ENCODE measurements around the gene AGTRAP. TPM values are rescaled to one million over a fixed set of nuclear protein-coding genes. Genes with fewer than 3 reads are reported as not detected.

AGTRAP gene
- total RNA-seq, 2 experiments from 2014 or later = 52.7 to 57.3 TPM

GRCh38 chr1:11794446-11795237 lies 58.7 kb downstream of the AGTRAP start:
- Mint-ChIP-seq H3K4me1 (peaks cover 2% of the 10 kb centered on the region), H3K9me3 (no peaks in the 10 kb centered on the region), H3K36me3 (ENCODE audit: low read depth) (peaks cover 32% of the 10 kb centered on the region), H3K4me3 (no peak overlapping the region), H3K27ac (no peak overlapping the region), H3K27me3 (no peaks in the 10 kb centered on the region)
- no peak for DNase-seq
- POLR2A ChIA-PET = interaction anchor here (0.7 to 1.4 kb wide), 3 partner anchors 113 to 115 kb away, joined by 3 to 6 read pairs (median 4); no protein-coding TSS in a partner anchor
- CTCF ChIA-PET = interaction anchor here (0.7 to 0.8 kb wide), 2 partner anchors 8 to 14 kb away, joined by 3 read pairs; no protein-coding TSS in a partner anchor

DNA sequence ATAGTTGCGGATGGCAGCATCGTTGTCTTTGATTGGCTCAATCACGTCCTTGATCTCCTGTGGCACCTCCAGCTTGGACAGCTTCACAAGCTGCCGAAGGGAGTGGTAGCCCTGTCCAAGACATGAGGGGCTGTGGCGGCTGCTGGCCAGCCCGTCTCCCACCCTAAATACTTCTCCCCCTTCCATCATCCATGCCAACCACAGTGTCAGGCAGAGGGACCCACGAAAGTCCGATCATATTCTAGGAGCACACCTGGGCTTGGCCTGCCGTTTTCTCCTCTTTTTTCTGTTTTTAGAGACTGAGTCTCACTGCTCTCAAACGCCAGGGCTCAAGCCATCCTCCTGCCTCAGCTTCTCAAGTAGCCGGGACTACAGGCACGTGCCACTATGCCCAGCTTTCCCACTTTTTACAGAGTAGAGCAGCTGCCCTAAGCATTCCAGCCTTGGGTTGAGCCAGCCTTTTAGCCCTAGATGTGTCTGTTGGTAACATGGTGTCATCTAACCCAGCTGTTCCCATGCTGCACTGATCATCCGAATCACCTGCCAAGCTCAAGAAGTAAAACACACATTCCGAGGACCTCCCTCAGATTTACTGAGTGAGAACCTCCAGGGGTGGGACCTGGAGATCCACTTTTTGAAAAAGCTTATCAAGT lies 59.4 kb downstream of the AGTRAP start:
- ChIA-PET POLR2A (interaction anchor here (0.7 to 1.4 kb wide), 2 partner anchors 112 to 114 kb away, joined by 3 to 6 read pairs; no protein-coding TSS in a partner anchor), CTCF (interaction anchor here (0.7 kb wide), 1 partner anchor 13 kb away, joined by 3 read pairs; no protein-coding TSS in a partner anchor)
- Mint-ChIP-seq H3K9me3 (no peaks in the 10 kb centered on the region), H3K4me3 (no peak overlapping the region), H3K27ac (no peak overlapping the region), H3K27me3 (no peaks in the 10 kb centered on the region), H3K36me3 (ENCODE audit: low read depth) (peaks cover 36% of the 10 kb centered on the region), H3K4me1 (peaks cover 2% of the 10 kb centered on the region)
- DNase-seq = no peak

- no peak overlapping the region for H3K4me3 Mint-ChIP-seq
- no peak overlapping the region for H3K27ac Mint-ChIP-seq
- no peaks in the 10 kb centered on the region for H3K27me3 Mint-ChIP-seq
- ChIA-PET POLR2A (interaction anchor here (1.4 kb wide), 1 partner anchor 113 kb away, joined by 6 read pairs; no protein-coding TSS in a partner anchor), CTCF (interaction anchor here (1.9 kb wide), 1 partner anchor 11 kb away, joined by 5 read pairs; no protein-coding TSS in a partner anchor)
- peaks cover 38% of the 10 kb centered on the region for H3K36me3 Mint-ChIP-seq (ENCODE audit: low read depth)
- peaks cover 2% of the 10 kb centered on the region for H3K4me1 Mint-ChIP-seq
- no peaks in the 10 kb centered on the region for H3K9me3 Mint-ChIP-seq
- no peak for DNase-seq
Measured at GRCh38 chr1:11796036-11796828, 60.3 kb downstream of the AGTRAP start.

DNA sequence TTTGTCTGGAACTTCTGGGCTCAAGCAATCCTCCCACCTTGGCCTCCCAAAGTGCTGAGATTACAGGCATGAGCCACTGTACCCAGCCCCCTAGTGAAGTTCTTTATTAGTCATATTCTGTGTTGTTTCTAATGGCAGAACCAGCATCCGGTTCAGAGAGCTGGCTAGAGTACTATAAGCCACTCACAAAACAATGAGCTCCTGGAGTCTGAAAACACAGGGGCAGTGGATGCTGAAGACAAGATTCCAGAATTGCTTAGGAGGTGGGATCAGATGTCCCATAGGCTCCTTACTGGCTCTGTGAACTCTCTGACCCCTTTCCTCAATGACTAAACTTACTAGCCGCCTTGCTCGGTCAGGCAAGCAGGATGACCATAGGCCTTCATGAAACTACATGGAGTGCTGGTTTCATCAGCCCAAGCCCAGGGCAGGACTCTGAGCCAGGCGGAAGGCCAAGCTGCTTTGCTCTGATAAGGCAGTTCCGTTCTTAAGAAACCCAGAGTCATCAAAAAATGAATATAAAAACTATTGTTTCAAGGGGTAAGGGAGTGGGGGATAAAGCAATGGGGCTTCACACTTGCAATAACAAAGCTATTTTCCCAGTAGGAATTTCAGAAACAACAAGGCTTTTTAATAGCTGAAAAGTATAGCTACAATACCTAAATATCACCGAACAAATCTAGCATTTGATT lies 61.7 kb downstream of the AGTRAP start:
- Mint-ChIP-seq H3K27ac (no peak overlapping the region), H3K27me3 (no peaks in the 10 kb centered on the region), H3K9me3 (no peaks in the 10 kb centered on the region), H3K36me3 (ENCODE audit: low read depth) (peaks cover 37% of the 10 kb centered on the region), H3K4me1 (peaks cover 14% of the 10 kb centered on the region), H3K4me3 (no peak overlapping the region)
- no peak for DNase-seq
- CTCF ChIA-PET = interaction anchor here (1.9 kb wide), 1 partner anchor 12 kb away, joined by 5 read pairs; no protein-coding TSS in a partner anchor
- POLR2A ChIA-PET = interaction anchor here (1.1 kb wide), 1 partner anchor 110 kb away, joined by 4 read pairs; no protein-coding TSS in a partner anchor

DNA sequence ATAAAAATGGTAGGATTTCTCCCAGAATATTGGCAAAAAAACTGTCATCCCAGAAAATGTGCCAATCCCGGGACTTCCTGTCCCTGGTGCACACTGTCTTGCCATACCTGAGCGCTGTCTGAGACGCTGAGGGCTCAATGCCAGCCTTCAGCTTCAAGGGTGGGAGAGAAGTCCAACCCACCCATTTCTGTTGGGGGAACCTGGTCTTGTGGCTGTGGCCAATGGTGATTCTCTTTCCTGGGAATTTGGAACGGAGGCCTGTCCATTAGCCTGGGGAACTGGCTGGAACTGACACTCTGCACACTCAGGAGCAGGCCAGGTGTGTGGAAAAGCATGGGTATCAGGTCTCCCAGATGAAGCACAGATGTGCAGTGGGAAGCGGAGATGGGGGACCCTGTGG lies 63.2 kb downstream of the AGTRAP start:
- peaks cover 46% of the 10 kb centered on the region for H3K36me3 Mint-ChIP-seq (ENCODE audit: low read depth)
- H3K4me3 Mint-ChIP-seq = no peak overlapping the region
- no peak overlapping the region for H3K27ac Mint-ChIP-seq
- ChIA-PET POLR2A (no interaction called here), CTCF (no interaction called here)
- no peaks in the 10 kb centered on the region for H3K27me3 Mint-ChIP-seq
- peaks cover 27% of the 10 kb centered on the region for H3K4me1 Mint-ChIP-seq
- DNase-seq = no peak
- H3K9me3 Mint-ChIP-seq = no peaks in the 10 kb centered on the region

DNA sequence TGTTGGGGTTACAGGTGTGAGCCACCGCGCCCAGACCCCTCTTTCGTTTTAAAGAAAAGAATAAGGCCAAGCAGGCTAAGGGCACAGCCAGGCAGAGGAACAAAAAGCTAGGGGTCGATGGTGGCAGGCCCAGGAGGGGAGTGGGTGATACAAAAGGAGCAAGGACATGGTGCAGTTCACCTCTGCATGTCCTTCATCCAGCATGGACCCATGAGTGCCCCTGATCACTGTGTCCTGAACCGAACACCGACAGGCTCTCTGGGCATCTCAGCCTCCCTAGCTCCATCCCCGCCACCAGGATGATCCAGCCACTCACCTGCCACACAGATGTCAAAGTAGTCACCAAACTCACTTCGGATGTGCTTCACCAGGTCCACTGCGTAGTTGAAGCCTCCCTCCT lies 64.0 kb downstream of the AGTRAP start:
- no peaks in the 10 kb centered on the region for H3K27me3 Mint-ChIP-seq
- H3K4me1 Mint-ChIP-seq = peaks cover 35% of the 10 kb centered on the region
- POLR2A ChIA-PET = no interaction called here
- no peak overlapping the region for H3K27ac Mint-ChIP-seq
- peaks cover 41% of the 10 kb centered on the region for H3K36me3 Mint-ChIP-seq (ENCODE audit: low read depth)
- H3K4me3 Mint-ChIP-seq = no peak overlapping the region
- no peaks in the 10 kb centered on the region for H3K9me3 Mint-ChIP-seq
- no peak for DNase-seq
- CTCF ChIA-PET = no interaction called here

DNA sequence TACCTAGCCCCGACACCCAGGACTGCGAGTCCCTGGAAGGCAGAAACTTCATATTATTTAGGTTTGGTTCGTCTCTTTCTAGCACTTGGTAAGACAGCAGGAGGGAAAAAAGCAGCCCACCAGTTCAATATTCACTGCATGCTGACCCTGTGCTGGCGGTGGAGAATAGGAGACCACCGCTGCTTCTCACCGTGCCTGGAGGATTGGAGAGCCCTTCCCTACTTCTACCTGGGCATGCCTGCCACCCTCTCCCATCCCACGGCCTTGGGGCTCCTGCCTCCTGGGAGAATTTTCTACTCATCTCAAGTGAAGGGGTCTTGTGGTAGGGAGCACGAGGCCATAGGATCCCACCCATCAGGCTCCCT lies 64.4 kb downstream of the AGTRAP start:
- Mint-ChIP-seq H3K36me3 (ENCODE audit: low read depth) (peaks cover 38% of the 10 kb centered on the region), H3K4me3 (no peak overlapping the region), H3K4me1 (peaks cover 38% of the 10 kb centered on the region), H3K27ac (no peak overlapping the region), H3K27me3 (no peaks in the 10 kb centered on the region), H3K9me3 (no peaks in the 10 kb centered on the region)
- ChIA-PET POLR2A (interaction anchor here (4.9 kb wide), 1 partner anchor 108 kb away, joined by 52 read pairs; no protein-coding TSS in a partner anchor), CTCF (no interaction called here)
- no peak for DNase-seq

Other genes with a start within 250 kb of the AGTRAP start
- 1 to 10 TPM; 1.4 to 1.8 TPM for gene FBXO2, start 81.7 kb upstream of the AGTRAP start, total RNA-seq
- 10 to 100 TPM; 30.4 to 32.4 TPM for gene FBXO44, start 81.3 kb upstream of the AGTRAP start, total RNA-seq
- 10 to 100 TPM; 37.1 to 37.7 TPM for gene FBXO6, start 71.9 kb upstream of the AGTRAP start, total RNA-seq
- 10 to 100 TPM; 59.2 to 63.1 TPM for gene MAD2L2, start 55.0 kb upstream of the AGTRAP start, total RNA-seq
- gene DRAXIN, start 44.4 kb upstream of the AGTRAP start, total RNA-seq = under 1 TPM; 0.60 TPM
- under 1 TPM in 1 of 2 experiments, not detected in 1; 0.25 TPM for gene C1orf167, start 26.1 kb downstream of the AGTRAP start, total RNA-seq
- 10 to 100 TPM; 29.4 to 32.2 TPM for gene MTHFR, start 69.8 kb downstream of the AGTRAP start, total RNA-seq
- gene CLCN6, start 70.1 kb downstream of the AGTRAP start, total RNA-seq = 10 to 100 TPM; 18.8 to 19.5 TPM
- gene NPPA, start 111.6 kb downstream of the AGTRAP start, total RNA-seq = not detected
- not detected for gene NPPB, start 122.8 kb downstream of the AGTRAP start, total RNA-seq
- 10 to 100 TPM; 41.5 to 41.9 TPM for gene KIAA2013, start 190.3 kb downstream of the AGTRAP start, total RNA-seq
- gene PLOD1, start 198.6 kb downstream of the AGTRAP start, total RNA-seq = 10 to 100 TPM; 15.7 to 16.5 TPM
- 10 to 100 TPM; 51.4 to 52.1 TPM for gene MFN2, start 244.3 kb downstream of the AGTRAP start, total RNA-seq

Data from activated CD4-positive, alpha-beta memory T cell treated with anti-CD3 and anti-CD28 coated beads, Interleukin-2, amount 10 ng/mL, durations not matched to agents 7 days and 5 days (primary cell).